Dedifferentiated amniotic fluid mesenchymal stem cell (primary cell): Measurements from ENCODE around the gene VAV2.

ENCODE experiments used
- DNase-seq: peaks from one replicate; pipeline ENCODE4 v3.0.0-alpha.2; 2016; ENCODE audit errors: extremely low spot score

VAV2 gene

DNA sequence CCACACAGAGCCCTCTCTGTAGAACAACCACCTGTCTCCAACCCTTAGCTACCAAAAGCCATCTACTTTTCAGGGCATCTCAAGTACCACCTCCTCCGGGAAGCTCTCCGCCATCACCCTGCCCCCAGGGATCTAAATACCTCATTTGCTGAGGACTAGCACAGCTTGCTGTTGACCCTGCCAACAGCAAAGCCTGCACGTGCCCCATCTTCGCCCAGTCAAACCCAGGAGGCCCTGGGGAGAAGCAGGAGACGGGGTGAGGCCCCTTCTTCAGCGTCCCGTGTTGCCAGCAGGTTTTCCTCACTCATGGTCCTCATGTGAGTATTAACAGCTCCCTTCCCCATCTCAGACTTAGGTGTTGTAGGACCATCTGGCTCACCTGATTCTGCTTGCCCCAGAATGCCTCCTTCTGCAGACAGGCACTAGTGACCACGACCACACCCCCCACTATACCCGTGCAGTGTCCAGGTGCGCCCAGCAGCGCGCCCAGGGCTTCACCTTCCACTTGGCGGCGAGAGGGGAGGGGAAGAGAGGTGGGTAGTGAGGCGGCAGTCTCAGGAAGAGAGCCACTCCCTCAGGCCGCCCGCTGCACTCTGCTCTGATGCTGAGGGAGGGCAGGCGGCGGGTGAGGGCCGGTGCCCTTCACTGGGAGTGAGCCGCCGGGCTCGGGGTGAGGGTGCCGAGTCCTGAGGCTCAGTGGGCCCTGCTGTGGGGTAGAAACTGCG lies 11.1 kb downstream of the VAV2 start:
- DNase-seq: no peak

DNA sequence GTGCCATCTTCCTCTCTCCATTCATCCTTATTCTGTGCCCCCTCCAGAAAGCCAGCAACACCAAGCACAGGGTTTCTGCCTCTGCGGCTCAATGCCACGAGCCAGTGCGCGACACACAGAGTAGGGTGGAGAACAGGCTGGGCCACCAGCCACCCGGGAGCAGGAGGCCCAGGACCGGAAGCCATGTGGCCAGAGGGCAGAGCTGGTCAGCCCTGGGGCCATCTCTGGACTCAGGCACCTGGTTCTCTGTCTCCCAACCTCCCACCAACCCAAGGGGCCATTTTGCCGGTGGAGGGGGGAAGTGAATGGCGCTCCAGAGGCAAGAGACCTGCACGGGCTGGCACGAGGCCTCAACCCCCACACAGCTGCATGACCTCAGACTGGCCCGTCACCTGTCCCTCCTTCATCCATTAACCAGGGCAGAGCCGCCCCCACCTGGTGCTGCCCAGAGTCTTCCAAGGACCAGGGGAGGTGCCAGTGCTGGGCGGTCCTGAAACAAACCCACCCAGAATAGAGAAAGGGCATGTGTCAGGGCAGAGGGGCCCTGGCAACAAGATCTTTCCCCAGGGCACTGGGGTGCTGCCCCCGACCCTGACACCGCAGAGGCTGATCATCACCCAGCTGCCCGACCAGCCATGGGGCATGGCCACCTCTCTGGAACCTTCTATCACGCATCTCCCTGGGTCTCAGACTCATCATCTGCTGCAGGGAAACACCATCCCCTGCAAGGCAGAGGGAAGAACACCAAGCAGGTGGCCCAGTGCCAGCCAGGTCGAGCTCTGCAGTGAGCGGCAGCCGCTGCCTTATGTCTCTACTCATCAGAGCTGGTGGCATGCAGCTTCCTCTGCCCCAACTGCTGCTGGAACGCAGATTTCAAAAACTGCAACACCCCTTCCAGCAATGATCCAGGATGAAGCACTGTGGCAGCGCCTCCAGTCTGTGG lies 11.9 kb downstream of the VAV2 start:
- DNase-seq: no peak

DNA sequence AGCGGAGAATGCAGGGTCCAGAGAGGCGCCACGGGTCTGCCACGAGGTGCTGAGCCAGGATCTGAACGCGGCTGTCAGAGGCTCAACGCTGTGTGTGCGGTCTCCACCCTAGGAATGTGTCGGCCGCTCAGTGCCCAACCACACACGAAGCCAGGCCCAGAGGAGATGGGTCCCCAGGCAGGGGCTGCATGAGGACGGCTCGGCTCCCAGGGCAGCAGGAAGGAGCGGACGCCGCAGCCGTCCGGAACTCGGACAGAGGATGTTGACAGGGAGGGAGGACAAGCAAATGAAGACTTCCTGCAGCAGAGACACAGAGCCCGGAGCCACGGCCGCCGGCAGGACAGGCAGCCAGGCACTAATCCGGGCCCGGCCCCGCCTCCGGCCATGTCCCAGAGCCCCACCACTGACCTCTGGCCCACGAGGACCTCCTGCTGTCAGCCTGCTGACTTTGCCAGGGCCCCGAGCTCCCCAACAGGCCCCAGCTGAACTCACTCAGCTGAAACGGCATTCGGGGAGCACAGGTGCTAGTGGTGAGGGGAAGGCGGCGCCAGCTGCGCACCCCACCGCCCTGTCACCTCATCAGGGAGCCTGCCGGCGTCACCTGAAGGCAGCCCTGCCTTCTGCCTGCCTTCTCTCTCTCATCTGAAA lies 12.7 kb downstream of the VAV2 start:
- no peak for DNase-seq

DNA sequence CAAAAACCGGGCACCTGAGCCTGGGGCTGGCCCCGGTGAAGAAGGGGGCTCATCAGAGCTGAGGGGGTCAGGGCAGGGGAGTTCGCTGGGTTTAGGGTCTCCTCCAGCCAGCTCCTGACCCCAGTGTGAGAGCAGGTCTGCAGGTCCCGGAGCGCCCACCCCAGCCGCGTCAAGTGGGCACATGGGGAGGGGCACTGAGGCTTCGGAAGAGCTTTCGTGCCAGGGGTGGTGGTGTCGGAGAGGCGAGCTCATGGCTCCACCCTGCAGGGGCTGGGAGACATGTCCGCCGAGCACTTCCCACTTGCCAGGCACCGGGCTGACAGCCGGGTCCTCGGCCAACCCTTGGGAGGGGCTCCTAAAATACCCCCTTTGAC lies 13.2 kb downstream of the VAV2 start:
- no peak for DNase-seq

DNA sequence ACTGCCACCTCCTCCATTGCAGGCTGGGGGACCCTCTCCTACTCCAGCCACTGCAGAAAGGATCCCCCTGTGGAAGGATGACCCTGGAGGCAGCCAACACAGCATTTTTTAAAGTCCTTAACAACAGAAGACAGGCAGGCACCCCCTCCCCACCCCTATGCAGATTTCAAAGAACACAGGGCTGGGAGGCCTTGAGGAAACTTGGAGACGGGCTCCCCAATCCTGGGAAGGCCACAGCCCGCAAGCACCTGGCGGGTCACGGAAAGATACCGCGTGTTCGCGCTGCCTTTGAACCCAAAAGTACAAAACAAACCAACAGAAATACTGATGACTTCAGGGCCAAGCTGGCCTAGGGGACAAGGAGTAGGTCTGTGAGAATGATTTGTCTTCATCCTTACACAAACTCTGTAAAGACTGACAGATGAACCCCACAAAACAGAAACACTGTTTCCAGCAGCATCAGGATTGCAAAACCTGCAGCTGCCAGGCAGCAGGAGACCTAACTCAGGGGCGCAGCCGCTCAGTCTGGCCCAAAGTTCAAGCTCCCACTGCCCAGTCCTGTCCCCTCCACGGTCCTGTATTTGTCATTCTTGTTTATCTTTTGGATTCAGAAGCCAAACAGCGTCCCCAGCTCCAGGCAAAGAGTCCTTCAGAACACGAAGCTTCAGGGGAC lies 13.8 kb downstream of the VAV2 start:
- no peak for DNase-seq

DNA sequence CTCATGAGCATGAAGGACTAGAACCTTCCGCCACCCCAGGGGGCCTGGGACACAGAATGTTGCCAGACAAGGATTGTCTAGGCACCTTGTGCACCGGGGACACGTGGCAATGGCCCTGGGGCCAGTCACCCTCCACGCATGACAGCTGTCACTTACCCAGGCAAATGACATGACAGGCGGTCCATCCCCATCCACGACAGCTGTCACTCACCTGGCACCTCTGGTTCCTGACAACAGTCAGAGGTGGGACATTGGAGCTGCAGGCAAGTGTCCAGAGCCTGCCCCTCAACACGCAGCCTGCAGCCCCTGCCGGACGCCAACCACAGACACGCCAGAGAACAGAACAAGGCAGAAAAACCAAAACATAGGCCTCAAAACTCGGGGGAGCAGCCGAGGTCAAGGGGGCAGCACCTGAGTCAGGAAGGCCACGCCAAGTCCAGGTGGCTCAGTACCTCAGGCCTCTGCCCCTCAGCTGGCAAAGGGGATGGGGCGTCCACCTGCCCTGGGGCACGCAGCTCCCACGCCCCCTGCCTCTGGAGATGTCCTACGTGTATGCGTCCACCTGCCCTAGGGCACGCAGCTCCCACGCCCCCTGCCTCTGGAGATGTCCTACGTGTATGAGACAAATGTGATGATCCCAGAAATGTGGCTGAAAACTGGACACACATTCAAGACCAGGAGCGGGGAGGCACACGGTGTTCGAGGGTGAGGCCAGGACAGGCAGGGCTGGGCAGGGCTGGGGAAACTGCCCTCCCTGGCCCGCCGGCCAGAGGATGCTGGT lies 14.5 kb downstream of the VAV2 start:
- DNase-seq: no peak

DNA sequence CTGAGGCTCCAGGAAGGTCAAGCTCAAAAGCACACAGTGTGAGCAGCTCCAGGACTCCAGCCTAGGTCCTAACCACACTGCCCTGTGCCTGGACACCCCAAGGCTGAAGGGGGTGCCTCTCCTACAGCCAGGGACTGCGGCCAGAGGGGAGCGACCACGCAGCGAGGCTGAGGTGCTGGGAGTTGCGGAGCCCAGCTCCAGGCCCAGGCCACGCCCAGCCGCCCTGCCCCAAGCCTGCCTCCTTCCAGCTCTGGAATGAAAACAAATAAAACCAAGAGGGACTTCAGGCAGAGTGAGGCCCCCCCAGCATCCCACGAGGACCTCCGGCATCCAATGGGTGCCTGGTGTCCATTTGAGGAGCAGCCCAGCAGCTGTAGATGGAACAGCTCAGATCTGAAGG lies 15.2 kb downstream of the VAV2 start:
- no peak for DNase-seq

DNA sequence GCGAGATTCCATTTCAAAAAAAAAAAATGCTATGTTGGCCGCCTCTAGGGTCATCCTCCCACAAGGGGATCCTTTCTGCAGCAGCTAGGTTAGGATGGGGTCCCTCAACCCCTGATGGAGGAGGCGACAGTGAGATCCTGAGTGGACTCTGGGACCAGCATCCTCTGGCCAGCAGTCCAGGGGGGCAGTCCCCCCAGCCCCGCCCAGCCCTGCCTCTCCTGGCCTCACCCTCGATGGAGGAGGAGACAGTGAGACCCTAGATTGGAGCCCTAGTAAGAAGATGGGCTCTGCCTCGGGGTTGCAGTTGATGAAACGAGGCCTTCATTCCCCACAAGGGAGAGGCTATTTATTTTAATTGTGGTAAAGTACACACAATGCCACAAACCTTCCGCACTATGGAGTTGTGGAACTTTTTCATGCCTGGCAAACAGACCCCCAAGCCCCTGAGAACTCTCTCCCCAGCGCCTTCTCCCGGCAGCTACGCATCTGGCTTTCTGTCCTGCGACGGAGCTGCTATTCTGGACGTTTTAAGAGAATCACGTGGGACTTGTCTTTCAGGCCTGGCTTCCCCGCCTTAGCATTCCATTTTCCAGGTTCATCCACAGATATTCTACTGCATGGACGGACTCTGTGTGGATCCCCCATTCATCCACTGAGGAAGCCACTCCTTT lies 15.8 kb downstream of the VAV2 start:
- no peak for DNase-seq

DNA sequence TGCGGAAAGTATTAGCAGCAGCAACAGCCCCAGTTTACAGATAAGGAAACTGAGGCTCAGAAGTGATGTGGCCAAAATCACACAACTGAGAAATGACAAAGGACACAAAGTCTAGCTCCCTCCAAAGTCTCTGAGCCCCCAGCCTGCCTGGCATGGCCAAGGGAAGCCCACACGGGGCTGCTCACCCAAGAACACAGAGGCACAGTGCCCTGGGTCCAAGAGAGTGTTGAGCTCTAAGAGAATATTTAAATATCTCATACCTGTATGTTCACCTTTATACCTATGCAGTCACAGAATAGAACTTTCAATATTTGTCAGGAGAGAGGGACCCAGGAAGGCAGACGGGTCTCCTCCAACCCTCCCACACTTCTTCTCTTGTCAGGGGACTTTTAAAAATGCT lies 16.6 kb downstream of the VAV2 start:
- no peak for DNase-seq

DNA sequence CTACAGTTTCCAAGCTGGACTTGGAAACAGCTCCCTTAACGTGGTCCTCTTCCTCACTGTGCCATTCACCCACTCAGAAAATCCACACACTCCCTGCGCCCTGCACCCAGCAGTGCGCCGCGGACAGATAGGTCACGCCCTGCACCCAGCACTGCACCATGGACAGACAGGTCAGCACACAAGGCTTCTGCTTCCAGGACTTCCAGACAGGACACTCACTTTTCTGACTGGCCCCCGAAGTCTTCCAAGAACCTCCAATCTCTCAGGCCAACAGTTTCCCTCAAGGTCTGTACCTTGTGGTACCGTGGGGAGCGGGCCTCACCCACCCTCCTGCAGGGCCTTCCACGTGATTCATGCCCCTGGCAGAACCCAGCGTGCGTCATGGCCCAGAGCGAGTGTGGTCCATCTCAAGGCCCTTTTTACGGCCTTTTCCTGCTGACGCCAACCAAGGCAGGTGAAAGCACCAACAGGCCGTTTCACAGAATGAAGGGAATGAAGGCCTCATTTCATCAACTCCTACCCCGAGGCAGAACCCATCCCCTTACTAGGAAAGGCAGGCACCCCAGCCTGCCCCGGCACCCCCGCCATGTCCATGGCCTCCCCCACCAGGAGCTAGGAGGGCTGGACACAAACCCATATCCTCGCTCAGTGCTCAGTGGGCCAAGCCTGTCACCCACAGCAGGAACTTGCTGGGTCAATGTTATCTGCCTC lies 17.3 kb downstream of the VAV2 start:
- DNase-seq: no peak

DNA sequence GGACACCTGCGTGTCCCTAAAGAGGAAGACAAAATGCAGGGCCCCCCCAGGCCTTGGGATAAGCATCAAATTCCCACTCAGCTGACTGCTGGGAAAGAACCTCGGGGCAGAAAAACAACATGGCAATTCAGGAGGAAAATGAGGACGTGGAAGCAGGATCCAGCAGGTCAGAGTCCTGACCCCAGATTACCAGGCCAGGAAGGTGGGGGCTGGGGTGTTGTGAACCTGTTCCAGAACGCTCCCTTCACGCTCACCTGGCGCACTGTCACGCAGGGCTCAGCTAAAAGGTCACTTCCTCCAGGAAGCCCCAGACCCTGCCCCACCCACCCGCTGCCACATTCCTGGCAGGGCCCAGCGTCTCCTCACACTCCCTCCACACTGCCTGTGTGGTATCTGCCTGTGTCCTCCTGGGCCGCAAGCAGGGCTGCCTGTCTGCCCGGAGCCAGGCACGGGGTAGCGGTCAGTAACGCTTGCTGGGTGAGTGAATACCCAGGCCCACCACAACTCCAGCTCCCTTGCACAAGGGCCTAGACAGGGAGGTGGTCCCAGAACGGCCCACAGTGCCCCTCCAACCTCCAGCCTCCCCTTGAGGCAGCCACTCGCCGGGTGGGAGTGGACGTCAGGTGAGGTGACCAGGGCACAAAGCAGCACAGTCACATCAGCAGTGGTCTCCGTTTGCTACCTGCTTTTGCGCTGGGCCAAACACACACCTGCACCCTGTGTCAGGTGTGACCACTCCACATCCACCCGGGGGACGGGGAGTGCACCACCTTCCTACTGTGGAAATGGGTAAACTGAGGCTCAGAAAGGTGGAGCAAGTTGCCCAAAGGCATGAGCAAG lies 18.1 kb downstream of the VAV2 start:
- no peak for DNase-seq

DNA sequence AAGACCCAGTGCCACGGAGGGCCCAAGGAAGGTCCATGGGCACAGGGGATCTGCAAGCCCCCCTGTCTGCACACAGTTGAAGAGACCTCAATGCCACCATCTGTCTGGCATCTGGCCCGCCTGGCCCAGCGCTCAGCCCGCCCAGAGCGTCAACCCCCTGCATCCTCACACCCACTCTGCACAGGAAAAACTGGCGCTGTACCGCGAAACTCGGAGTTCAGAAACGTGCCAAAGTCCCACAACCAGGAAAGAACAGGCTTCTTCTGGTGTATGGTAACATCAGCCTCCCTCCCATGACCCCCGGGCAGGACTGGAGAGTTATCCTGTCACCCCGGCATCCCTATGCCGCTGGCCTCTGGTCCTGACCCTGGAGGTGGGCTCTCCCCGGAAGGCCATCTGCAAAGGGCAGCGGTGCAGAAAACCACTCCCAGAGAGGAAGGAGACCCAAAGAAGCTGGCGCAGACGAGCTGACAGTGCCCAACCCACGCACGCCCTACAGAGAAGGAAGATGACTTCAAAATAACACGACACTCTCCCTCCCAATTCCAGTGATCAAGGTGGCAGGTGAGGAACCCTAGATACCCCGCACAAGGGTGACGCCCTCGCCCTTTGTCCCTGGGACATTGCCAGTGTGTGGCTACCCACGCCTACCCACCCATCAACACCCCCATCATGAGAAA lies 18.9 kb downstream of the VAV2 start:
- no peak for DNase-seq

DNA sequence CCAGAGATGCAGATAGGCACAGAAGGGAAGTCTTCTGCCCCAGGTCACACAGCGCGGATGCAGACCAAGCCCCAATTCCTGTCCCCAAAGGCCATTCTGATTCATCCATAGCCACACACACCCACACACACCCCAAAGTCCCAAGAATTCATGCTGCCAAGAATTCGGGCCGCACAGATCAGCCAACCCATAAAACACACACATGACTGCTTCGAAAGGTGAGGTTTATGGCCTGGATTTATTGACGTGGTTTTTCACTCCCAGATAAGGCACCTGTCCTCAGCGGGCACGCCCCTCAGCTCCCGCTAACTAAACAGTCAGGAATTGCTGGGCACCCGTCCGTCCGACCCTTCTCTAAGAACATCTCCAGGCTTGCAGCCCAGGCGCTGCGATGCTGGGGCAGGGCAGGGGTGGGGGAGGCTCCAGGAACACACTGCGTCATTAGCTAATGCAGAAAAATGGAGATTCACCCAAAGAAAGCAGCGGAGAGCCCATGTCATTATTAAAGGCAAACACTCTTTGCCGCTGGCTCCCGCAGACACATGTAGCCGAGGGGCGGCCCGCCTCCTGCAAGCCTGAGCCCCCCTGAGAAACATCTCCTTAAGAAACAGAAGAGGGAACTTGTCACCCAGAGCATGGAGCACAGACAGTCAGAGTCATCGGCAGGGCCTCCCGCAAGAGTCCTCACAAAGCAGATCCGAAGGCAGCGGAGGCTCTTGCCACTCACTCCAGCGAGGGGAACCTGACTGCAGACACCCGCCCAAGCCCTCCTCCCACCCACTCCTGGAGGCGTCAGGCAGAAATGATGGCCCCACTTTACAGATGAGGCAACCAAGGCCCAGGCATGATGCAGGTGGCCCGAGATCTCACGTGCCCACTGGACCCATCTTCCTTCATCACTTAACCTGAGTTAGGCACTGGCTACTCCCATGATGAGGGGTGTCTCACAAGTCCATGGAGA lies 19.9 kb downstream of the VAV2 start:
- DNase-seq: no peak

DNA sequence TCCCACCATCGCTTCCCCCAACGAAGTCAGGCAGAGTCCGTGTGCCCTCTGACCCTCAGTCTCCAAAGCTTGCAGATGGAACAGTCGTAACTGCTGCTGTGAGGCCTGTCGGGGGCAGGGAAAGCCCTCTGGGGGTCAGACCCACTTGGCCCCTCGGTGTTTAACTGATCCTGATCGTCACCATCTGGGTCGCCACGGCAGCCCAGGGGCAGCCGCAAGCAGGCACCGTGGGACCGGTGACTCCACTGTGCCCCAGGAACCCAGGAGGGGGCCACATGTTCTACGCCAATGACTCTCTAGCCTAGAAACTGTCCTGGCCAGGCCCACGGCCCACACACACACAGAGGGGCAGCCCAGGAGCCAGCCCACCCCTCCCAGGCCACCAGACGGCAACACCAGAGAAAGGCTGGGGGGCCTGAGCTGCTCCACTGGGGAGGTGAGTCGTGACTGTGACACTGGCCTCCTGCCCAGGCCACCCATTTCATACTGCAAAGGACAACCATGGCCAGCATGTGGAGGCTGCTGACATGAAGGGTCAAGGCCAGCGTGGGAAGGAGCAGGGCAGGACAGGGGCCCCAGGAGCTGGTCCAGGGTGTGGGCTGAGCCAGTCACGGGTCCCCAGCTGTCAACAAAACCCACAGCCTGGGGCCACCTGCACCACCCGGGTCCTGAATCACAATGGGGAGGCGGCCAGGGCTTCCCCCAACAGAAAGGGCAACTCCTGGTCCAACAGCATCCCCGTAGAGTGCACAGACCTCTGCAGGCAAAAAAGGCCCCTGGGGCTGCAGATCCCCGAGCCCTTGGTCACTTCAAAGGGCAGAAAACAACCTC lies 20.8 kb downstream of the VAV2 start:
- DNase-seq: no peak

DNA sequence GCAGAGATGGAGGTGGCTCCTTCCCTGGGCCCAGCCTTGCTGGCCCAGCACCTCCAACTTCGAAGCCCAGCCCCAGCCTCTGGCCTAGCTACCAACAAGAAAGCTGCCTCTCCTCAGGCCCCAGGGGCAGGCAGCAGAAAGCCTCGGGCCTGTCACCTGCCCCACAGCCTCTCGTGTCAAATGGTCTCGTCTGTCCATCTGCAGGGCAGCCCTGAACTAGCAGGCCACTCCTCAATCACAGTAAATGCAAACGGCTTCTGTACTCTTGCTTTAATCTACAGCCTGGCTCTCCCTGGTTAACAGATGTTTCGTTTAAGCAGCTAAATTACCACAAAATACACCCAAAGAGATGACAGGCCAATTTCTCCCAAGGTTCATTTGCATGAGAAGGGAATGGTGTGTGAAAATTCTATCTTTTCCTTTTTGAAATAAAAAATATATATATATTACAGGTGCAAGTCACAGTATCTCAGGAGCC lies 21.5 kb downstream of the VAV2 start:
- DNase-seq: no peak
